WTC11 (cell line): ENCODE results near the gene DERA. TPM values are rescaled to one million over a fixed set of nuclear protein-coding genes. Genes with fewer than 3 reads are reported as not detected.
A peak's percentile ranks its signal among the peaks of the same experiment; 100 is the strongest.

ENCODE experiments used
- ATF1 ChIP-seq: sonication (generic); formaldehyde crosslinking; IDR thresholded peaks from 2 replicates; pipeline ENCODE4 v1.8.1; 2023; ENCODE audit warnings: mild to moderate bottlenecking, moderate library complexity, missing genetic modification reagents
- ATF2 ChIP-seq: sonication (generic); formaldehyde crosslinking; IDR thresholded peaks from 2 replicates; pipeline ENCODE4 v1.8.1; 2022; ENCODE audit warnings: low read depth, missing genetic modification reagents, borderline replicate concordance
- ERG ChIP-seq: fragments of 250-450 bp; sonication (Bioruptor Pico); IDR thresholded peaks from 2 replicates; pipeline ENCODE4 v1.8.0; 2021; ENCODE audit warnings: mild to moderate bottlenecking
- ESRRA ChIP-seq: sonication (generic); formaldehyde crosslinking; IDR thresholded peaks from 2 replicates; pipeline ENCODE4 v1.8.1; 2022; ENCODE audit warnings: mild to moderate bottlenecking, missing genetic modification reagents, borderline replicate concordance
- FOXP1 ChIP-seq: sonication (generic); formaldehyde crosslinking; IDR thresholded peaks from 2 replicates; pipeline ENCODE4 v1.8.0; 2022; ENCODE audit warnings: missing genetic modification reagents, mild to moderate bottlenecking, moderate library complexity, borderline replicate concordance
- FOXP4 ChIP-seq: sonication (generic); formaldehyde crosslinking; IDR thresholded peaks from 2 replicates; pipeline ENCODE4 v1.8.0; 2022; ENCODE audit warnings: mild to moderate bottlenecking, missing genetic modification reagents
- GRHL2 ChIP-seq: fragments of 250-450 bp; sonication (Bioruptor Pico); IDR thresholded peaks from 2 replicates; pipeline ENCODE4 v1.8.0; 2022; ENCODE audit warnings: mild to moderate bottlenecking, moderate library complexity; ENCODE audit not compliant: insufficient replicate concordance, severe bottlenecking
- GTF2I ChIP-seq: fragments of 250-450 bp; sonication (Bioruptor Pico); conservative IDR thresholded peaks from 2 replicates; pipeline ENCODE4 v1.4.0; 2021; ENCODE audit warnings: mild to moderate bottlenecking
- HMGXB4 ChIP-seq: sonication (generic); formaldehyde crosslinking; IDR thresholded peaks from 2 replicates; pipeline ENCODE4 v1.8.1; 2023; ENCODE audit warnings: mild to moderate bottlenecking, moderate library complexity, missing genetic modification reagents
- IRF1 ChIP-seq: sonication (generic); formaldehyde crosslinking; IDR thresholded peaks from 2 replicates; pipeline ENCODE4 v1.8.0; 2023; ENCODE audit warnings: missing genetic modification reagents
- MXD4 ChIP-seq: fragments of 250-450 bp; sonication (Bioruptor Pico); IDR thresholded peaks from 2 replicates; pipeline ENCODE4 v1.8.0; 2021; ENCODE audit warnings: mild to moderate bottlenecking, moderate library complexity, borderline replicate concordance
- MYBL2 ChIP-seq: sonication (generic); formaldehyde crosslinking; IDR thresholded peaks from 2 replicates; pipeline ENCODE4 v1.8.1; 2023; ENCODE audit warnings: mild to moderate bottlenecking, moderate library complexity, missing genetic modification reagents
- NFE2L1 ChIP-seq: sonication (generic); formaldehyde crosslinking; IDR thresholded peaks from 2 replicates; pipeline ENCODE4 v1.8.1; 2023; ENCODE audit warnings: missing genetic modification reagents
- NR3C1 ChIP-seq: sonication (generic); formaldehyde crosslinking; conservative IDR thresholded peaks from 2 replicates; pipeline ENCODE4 v1.8.1; 2023; ENCODE audit warnings: low read depth, mild to moderate bottlenecking, missing genetic modification reagents
- OVOL2 ChIP-seq: fragments of 250-450 bp; sonication (Bioruptor Pico); IDR thresholded peaks from 2 replicates; pipeline ENCODE4 v1.9.0; 2021; ENCODE audit warnings: mild to moderate bottlenecking, borderline replicate concordance
- PRDM15 ChIP-seq: sonication (generic); formaldehyde crosslinking; IDR thresholded peaks from 2 replicates; pipeline ENCODE4 v1.8.0; 2022; ENCODE audit warnings: missing genetic modification reagents
- RORB ChIP-seq: fragments of 250-450 bp; sonication (Bioruptor Pico); IDR thresholded peaks from 2 replicates; pipeline ENCODE4 v1.9.0; 2021; ENCODE audit warnings: mild to moderate bottlenecking
- SOX15 ChIP-seq: fragments of 250-450 bp; sonication (Bioruptor Pico); IDR thresholded peaks from 2 replicates; pipeline ENCODE4 v1.9.0; 2021; ENCODE audit warnings: mild to moderate bottlenecking
- USF1 ChIP-seq: sonication (generic); formaldehyde crosslinking; IDR thresholded peaks from 2 replicates; pipeline ENCODE4 v1.8.0; 2022; ENCODE audit warnings: mild to moderate bottlenecking, missing genetic modification reagents
- ZMAT4 ChIP-seq: fragments of 250-450 bp; sonication (Bioruptor Pico); IDR thresholded peaks from 2 replicates; pipeline ENCODE4 v1.9.0; 2021; ENCODE audit warnings: mild to moderate bottlenecking
- ZNF138 ChIP-seq: sonication (generic); formaldehyde crosslinking; conservative IDR thresholded peaks from 2 replicates; pipeline ENCODE4 v1.8.1; 2022; ENCODE audit warnings: mild to moderate bottlenecking, moderate library complexity, missing genetic modification reagents
- ZNF512 ChIP-seq: sonication (generic); formaldehyde crosslinking; IDR thresholded peaks from 2 replicates; pipeline ENCODE4 v1.8.1; 2022; ENCODE audit warnings: missing genetic modification reagents, borderline replicate concordance
- ZNF671 ChIP-seq: fragments of 250-450 bp; sonication (Bioruptor Pico); IDR thresholded peaks from 2 replicates; pipeline ENCODE4 v1.8.0; 2021; ENCODE audit warnings: mild to moderate bottlenecking
- total RNA-seq: library from RNA; stranded (reverse); gene quantifications from 3 replicates; pipeline ENCODE4 v1.2.3, GENCODE V29; 2021

Gene DERA
- total RNA-seq, 1 experiment from 2014 or later: 22.4 TPM

- TF ChIP-seq ZNF512 (CRISPR knock-in tag) (no peak), ZMAT4 (CRISPR knock-in tag) (no peak), ATF1 (CRISPR knock-in tag) (no peak), ZNF138 (CRISPR knock-in tag) (no peak), GTF2I (CRISPR knock-in tag) (no peak), NFE2L1 (CRISPR knock-in tag) (0 out of 2 replicates have a peak, but pooled peaks have one; percentile 65), ESRRA (CRISPR knock-in tag) (no peak), GRHL2 (CRISPR knock-in tag) (no peak), FOXP1 (CRISPR knock-in tag) (peak; percentile 29; the same call in 1 of the 2 replicates), ATF2 (no peak), ZNF671 (CRISPR knock-in tag) (no peak), MXD4 (no peak), PRDM15 (CRISPR knock-in tag) (no peak), HMGXB4 (0 out of 2 replicates have a peak, but pooled peaks have one; percentile 25), RORB (CRISPR knock-in tag) (no peak), OVOL2 (CRISPR knock-in tag) (no peak), USF1 (CRISPR knock-in tag) (peak; percentile 30; the same call in 1 of the 2 replicates), ERG (CRISPR knock-in tag) (no peak), NR3C1 (CRISPR knock-in tag) (no peak), SOX15 (CRISPR knock-in tag) (no peak), IRF1 (no peak), MYBL2 (CRISPR knock-in tag) (no peak), FOXP4 (CRISPR knock-in tag) (peak; percentile 15; the same call in 1 of the 2 replicates)
Observed at GRCh38 chr12:15882118-15882971, 28.8 kb upstream of the DERA start, which contains the start of gene STRAP (continued).
